Hepatocyte (in vitro differentiated cells): ENCODE results near the gene DGCR8. TPM values are rescaled to one million over a fixed set of nuclear protein-coding genes. Genes with fewer than 3 reads are reported as not detected.

ENCODE experiments used
- DNase-seq: peaks from one replicate; pipeline ENCODE4 v3.0.0-alpha.2; 2016; ENCODE audit warnings: low spot score
- H2AFZ ChIP-seq: fragments of 200-600 bp; sonication (generic); 2 replicates; pipeline ENCODE4 v1.6.0; 2016; ENCODE audit warnings: antibody characterized with exemption, mild to moderate bottlenecking
- H3K27ac ChIP-seq: fragments of 200-600 bp; sonication (generic); 2 replicates; pipeline ENCODE4 v1.5.1; 2016; ENCODE audit warnings: mild to moderate bottlenecking
- H3K27me3 ChIP-seq: fragments of 200-600 bp; sonication (generic); 2 replicates; pipeline ENCODE4 v1.6.1; 2016
- H3K36me3 ChIP-seq: fragments of 200-600 bp; sonication (generic); replicated peaks from 2 replicates; pipeline ENCODE4 v1.5.1; 2016; ENCODE audit warnings: low read depth; ENCODE audit not compliant: insufficient read depth
- H3K4me1 ChIP-seq: fragments of 200-600 bp; sonication (generic); 2 replicates; pipeline ENCODE4 v1.5.1; 2016; ENCODE audit warnings: mild to moderate bottlenecking, moderate library complexity; ENCODE audit not compliant: insufficient read depth
- H3K4me2 ChIP-seq: fragments of 200-600 bp; sonication (generic); 2 replicates; pipeline ENCODE4 v1.6.0; 2016
- H3K4me3 ChIP-seq: fragments of 200-600 bp; sonication (generic); 2 replicates; pipeline ENCODE4 v1.5.1; 2016; ENCODE audit warnings: mild to moderate bottlenecking
- H3K79me2 ChIP-seq: fragments of 200-600 bp; sonication (generic); 2 replicates; pipeline ENCODE4 v1.6.0; 2017; ENCODE audit warnings: mild to moderate bottlenecking
- H3K9me2 ChIP-seq: fragments of 200-600 bp; sonication (generic); replicated peaks from 2 replicates; pipeline ENCODE4 v1.6.0; 2017; ENCODE audit warnings: mild to moderate bottlenecking; ENCODE audit not compliant: insufficient read depth
- H3K9me3 ChIP-seq: fragments of 200-600 bp; sonication (generic); 2 replicates; pipeline ENCODE4 v1.5.1; 2016; ENCODE audit warnings: low read depth, mild to moderate bottlenecking
- H4K20me1 ChIP-seq: fragments of 200-600 bp; sonication (generic); 2 replicates; pipeline ENCODE4 v1.6.0; 2016; ENCODE audit warnings: mild to moderate bottlenecking; ENCODE audit not compliant: insufficient read depth, poor library complexity, severe bottlenecking
- EZH2 ChIP-seq: fragments of 200-600 bp; sonication (generic); IDR thresholded peaks from 2 replicates; pipeline ENCODE4 v1.6.1; 2016; ENCODE audit warnings: antibody characterized with exemption, mild to moderate bottlenecking, borderline replicate concordance
- EZH2phosphoT487 ChIP-seq: fragments of 200-600 bp; sonication (generic); IDR thresholded peaks from one replicate; pipeline ENCODE4 v1.6.1; 2018; ENCODE audit warnings: antibody characterized with exemption, mild to moderate bottlenecking, low read depth, moderate library complexity; ENCODE audit not compliant: unreplicated experiment, severe bottlenecking
- WGBS: methylation state at CpG from one replicate; pipeline ENCODE4 v1.1.6; 2016; ENCODE audit warnings: low lambda C conversion rate; ENCODE audit errors: missing lambda C conversion rate; 5-methylcytosine and 5-hydroxymethylcytosine counted together
- polyA plus RNA-seq: library from polyadenylated mRNA; unstranded; fragments of >200 nt; fragmentation: Nextera tagmentation; extraction: Ambion mirVana; gene quantifications from 2 replicates; pipeline ENCODE4 v1.2.1, GENCODE V29; 2016
- total RNA-seq: library from RNA; depleted of rRNA; stranded (reverse); fragments of >200 nt; gene quantifications from 2 replicates; pipeline ENCODE4 v1.2.3, GENCODE V29; 2014
- TF ChIP-seq, protein P1 (sequence below): fragments of 200-600 bp; sonication (generic); IDR thresholded peaks from 2 replicates; pipeline ENCODE4 v1.5.1; 2016; ENCODE audit warnings: antibody characterized with exemption, mild to moderate bottlenecking; ENCODE audit not compliant: poor library complexity

Gene DGCR8
- total and polyA plus RNA-seq, 2 experiments from 2014 or later = 10.8 to 18.3 TPM

GRCh38 chr22:20039683-20040325, 40.2 kb upstream of the DGCR8 start:
- Histone ChIP-seq H3K4me1 (no peaks in the 10 kb centered on the region), H3K79me2 (no peaks in the 10 kb centered on the region), H3K9me3 (no peaks in the 10 kb centered on the region), H4K20me1 (no peaks in the 10 kb centered on the region), H2AFZ (no peak overlapping the region), H3K9me2 (no peaks in the 10 kb centered on the region), H3K27ac (no peak overlapping the region), H3K36me3 (no peaks in the 10 kb centered on the region), H3K4me3 (no peak overlapping the region), H3K4me2 (no peak overlapping the region), H3K27me3 (no peaks in the 10 kb centered on the region)
- DNase-seq = no peak
- 96% methylated on average over 9 of the region's 9 CpGs for WGBS
- TF ChIP-seq EZH2 = no peak
- no peak for TF ChIP-seq EZH2phosphoT487
- TF ChIP-seq, protein P1, sequence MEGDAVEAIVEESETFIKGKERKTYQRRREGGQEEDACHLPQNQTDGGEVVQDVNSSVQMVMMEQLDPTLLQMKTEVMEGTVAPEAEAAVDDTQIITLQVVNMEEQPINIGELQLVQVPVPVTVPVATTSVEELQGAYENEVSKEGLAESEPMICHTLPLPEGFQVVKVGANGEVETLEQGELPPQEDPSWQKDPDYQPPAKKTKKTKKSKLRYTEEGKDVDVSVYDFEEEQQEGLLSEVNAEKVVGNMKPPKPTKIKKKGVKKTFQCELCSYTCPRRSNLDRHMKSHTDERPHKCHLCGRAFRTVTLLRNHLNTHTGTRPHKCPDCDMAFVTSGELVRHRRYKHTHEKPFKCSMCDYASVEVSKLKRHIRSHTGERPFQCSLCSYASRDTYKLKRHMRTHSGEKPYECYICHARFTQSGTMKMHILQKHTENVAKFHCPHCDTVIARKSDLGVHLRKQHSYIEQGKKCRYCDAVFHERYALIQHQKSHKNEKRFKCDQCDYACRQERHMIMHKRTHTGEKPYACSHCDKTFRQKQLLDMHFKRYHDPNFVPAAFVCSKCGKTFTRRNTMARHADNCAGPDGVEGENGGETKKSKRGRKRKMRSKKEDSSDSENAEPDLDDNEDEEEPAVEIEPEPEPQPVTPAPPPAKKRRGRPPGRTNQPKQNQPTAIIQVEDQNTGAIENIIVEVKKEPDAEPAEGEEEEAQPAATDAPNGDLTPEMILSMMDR = no peak

GRCh38 chr22:20040327-20041200, 39.5 kb upstream of the DGCR8 start:
- H3K36me3 ChIP-seq = no peaks in the 10 kb centered on the region
- no peak overlapping the region for H2AFZ ChIP-seq
- TF ChIP-seq EZH2 = no peak
- no peak for TF ChIP-seq EZH2phosphoT487
- TF ChIP-seq, protein P1 = no peak
- H3K9me2 ChIP-seq = no peaks in the 10 kb centered on the region
- no peak overlapping the region for H3K4me3 ChIP-seq
- 88% methylated on average over 7 of the region's 7 CpGs for WGBS
- H3K27me3 ChIP-seq = no peaks in the 10 kb centered on the region
- no peak overlapping the region for H3K4me2 ChIP-seq
- H3K4me1 ChIP-seq = no peaks in the 10 kb centered on the region
- no peak overlapping the region for H3K27ac ChIP-seq
- DNase-seq = no peak
- no peaks in the 10 kb centered on the region for H4K20me1 ChIP-seq
- no peaks in the 10 kb centered on the region for H3K9me3 ChIP-seq
- H3K79me2 ChIP-seq = no peaks in the 10 kb centered on the region

- no peaks in the 10 kb centered on the region for H3K36me3 ChIP-seq
- no peaks in the 10 kb centered on the region for H3K9me2 ChIP-seq
- no peak overlapping the region for H3K27ac ChIP-seq
- 95% methylated on average over 26 of the region's 26 CpGs for WGBS
- DNase-seq = no peak
- no peaks in the 10 kb centered on the region for H4K20me1 ChIP-seq
- no peaks in the 10 kb centered on the region for H3K79me2 ChIP-seq
- H3K4me2 ChIP-seq = no peak overlapping the region
- H3K27me3 ChIP-seq = no peaks in the 10 kb centered on the region
- no peak for TF ChIP-seq EZH2phosphoT487
- no peak for TF ChIP-seq EZH2
- TF ChIP-seq, protein P1 = no peak
- no peaks in the 10 kb centered on the region for H3K4me1 ChIP-seq
- H3K4me3 ChIP-seq = no peak overlapping the region
- H3K9me3 ChIP-seq = no peaks in the 10 kb centered on the region
- H2AFZ ChIP-seq = no peak overlapping the region
Observed at GRCh38 chr22:20043057-20043996, 36.7 kb upstream of the DGCR8 start.
